Measurements from ENCODE around the gene POMGNT1.

- no peak for TF ChIP-seq CTCF (IDR thresholded peaks at IDR 0.05)
- no peak for TF ChIP-seq POLR2A (IDR thresholded peaks at IDR 0.05)
Observed at GRCh38 chr1:46193285-46193684, 4.9 kb downstream of the POMGNT1 start.
